ENCODE data around the gene UGT1A6. TPM values are rescaled to one million over a fixed set of nuclear protein-coding genes. Genes with fewer than 3 reads are reported as not detected.

Gene UGT1A6
- total RNA-seq, 1 experiment from 2014 or later = not detected

GRCh38 chr2:233819884-233820773 lies 127.4 kb downstream of the UGT1A6 start:
- DNase-seq (ENCODE audit: low read depth) = no peak

GRCh38 chr2:233820774-233821105 lies 128.1 kb downstream of the UGT1A6 start:
- DNase-seq (ENCODE audit: low read depth) = no peak

- DNase-seq (ENCODE audit: low read depth) = no peak
These were observed 128.5 kb downstream of the UGT1A6 start for GRCh38 chr2:233821196-233821595.

- DNase-seq (ENCODE audit: low read depth) = no peak
These were observed 129.0 kb downstream of the UGT1A6 start for GRCh38 chr2:233821709-233822100.

- DNase-seq (ENCODE audit: low read depth) = no peak
These were observed 129.5 kb downstream of the UGT1A6 start for GRCh38 chr2:233822101-233822771.

Other genes with a start within 250 kb of the UGT1A6 start
- 26.0 and 30.8 TPM in 2 replicates for gene USP40, start 126.1 kb upstream of the UGT1A6 start, total RNA-seq (2014; rRNA removed; shearing (Covaris generic))
- not detected in 2 replicates for gene UGT1A8, start 75.3 kb upstream of the UGT1A6 start, total RNA-seq (2014; rRNA removed; shearing (Covaris generic))
- 0.29 TPM in 1 of 2 replicates, not detected in the other for gene UGT1A10, start 56.4 kb upstream of the UGT1A6 start, total RNA-seq (2014; rRNA removed; shearing (Covaris generic))
- gene UGT1A9, start 21.0 kb upstream of the UGT1A6 start, total RNA-seq (2014; rRNA removed; shearing (Covaris generic)) = not detected in 2 replicates
- not detected in 2 replicates for gene UGT1A7, start 11.0 kb upstream of the UGT1A6 start, total RNA-seq (2014; rRNA removed; shearing (Covaris generic))
- not detected in 2 replicates for gene UGT1A5, start 20.0 kb downstream of the UGT1A6 start, total RNA-seq (2014; rRNA removed; shearing (Covaris generic))
- 0.12 TPM in 1 of 2 replicates, not detected in the other for gene UGT1A4, start 25.8 kb downstream of the UGT1A6 start, total RNA-seq (2014; rRNA removed; shearing (Covaris generic))
- gene UGT1A3, start 36.2 kb downstream of the UGT1A6 start, total RNA-seq (2014; rRNA removed; shearing (Covaris generic)) = not detected in 2 replicates
- not detected in 2 replicates for gene UGT1A1, start 67.4 kb downstream of the UGT1A6 start, total RNA-seq (2014; rRNA removed; shearing (Covaris generic))
- 0.10 TPM in 1 of 2 replicates, not detected in the other for gene MROH2A, start 85.4 kb downstream of the UGT1A6 start, total RNA-seq (2014; rRNA removed; shearing (Covaris generic))
- 115 TPM in 2 replicates for gene HJURP, start 161.6 kb downstream of the UGT1A6 start, total RNA-seq (2014; rRNA removed; shearing (Covaris generic))
- 13.6 and 19.9 TPM in 2 replicates for gene TRPM8, start 224.5 kb downstream of the UGT1A6 start, total RNA-seq (2014; rRNA removed; shearing (Covaris generic))